NCI-H748 (cell line): Measurements from ENCODE around the gene EXD3.

Source experiments
- DNase-seq: peaks from one replicate; lab custom pipeline; 2025; ENCODE audit not compliant: unreplicated experiment; lab: John Stamatoyannopoulos, UW

Gene EXD3

GRCh38 chr9:137297966-137298365 is 125.0 kb downstream of the EXD3 start:
- no peak for DNase-seq

- no peak for DNase-seq
These were observed 126.0 kb downstream of the EXD3 start for GRCh38 chr9:137296670-137297664.

GRCh38 chr9:137295849-137296669 is 126.9 kb downstream of the EXD3 start:
- peak; percentile 52 for DNase-seq

- peak; percentile 53 for DNase-seq
These were observed 127.6 kb downstream of the EXD3 start for GRCh38 chr9:137295238-137295811.

- peak; percentile 75 for DNase-seq
These were observed 128.2 kb downstream of the EXD3 start for GRCh38 chr9:137294681-137295237.

- DNase-seq: peak; percentile 82
These were observed 128.8 kb downstream of the EXD3 start for GRCh38 chr9:137294091-137294680.

GRCh38 chr9:137293482-137294090 is 129.4 kb downstream of the EXD3 start:
- DNase-seq: no peak

GRCh38 chr9:137293094-137293481 is 129.9 kb downstream of the EXD3 start:
- no peak for DNase-seq

- peak; percentile 81 for DNase-seq
These were observed 136.0 kb downstream of the EXD3 start for GRCh38 chr9:137286975-137287383.

GRCh38 chr9:137281345-137282116 is 141.4 kb downstream of the EXD3 start:
- no peak for DNase-seq

GRCh38 chr9:137280474-137281344 is 142.3 kb downstream of the EXD3 start:
- no peak for DNase-seq

- no peak for DNase-seq
These were observed 143.1 kb downstream of the EXD3 start for GRCh38 chr9:137279741-137280473.

GRCh38 chr9:137278721-137279711 is 143.9 kb downstream of the EXD3 start:
- DNase-seq: no peak

GRCh38 chr9:137278061-137278701 is 144.8 kb downstream of the EXD3 start:
- no peak for DNase-seq

- DNase-seq: no peak
These were observed 145.5 kb downstream of the EXD3 start, which contains the start of gene TOR4A for GRCh38 chr9:137277329-137278041. Gene TOR4A, plus strand, starts transcription at chr9:137277726. Its CDS starts 964 bp downstream, at chr9:137278690.
